ENCODE data around the gene ADGRB2.

The ADGRB2 gene

DNA sequence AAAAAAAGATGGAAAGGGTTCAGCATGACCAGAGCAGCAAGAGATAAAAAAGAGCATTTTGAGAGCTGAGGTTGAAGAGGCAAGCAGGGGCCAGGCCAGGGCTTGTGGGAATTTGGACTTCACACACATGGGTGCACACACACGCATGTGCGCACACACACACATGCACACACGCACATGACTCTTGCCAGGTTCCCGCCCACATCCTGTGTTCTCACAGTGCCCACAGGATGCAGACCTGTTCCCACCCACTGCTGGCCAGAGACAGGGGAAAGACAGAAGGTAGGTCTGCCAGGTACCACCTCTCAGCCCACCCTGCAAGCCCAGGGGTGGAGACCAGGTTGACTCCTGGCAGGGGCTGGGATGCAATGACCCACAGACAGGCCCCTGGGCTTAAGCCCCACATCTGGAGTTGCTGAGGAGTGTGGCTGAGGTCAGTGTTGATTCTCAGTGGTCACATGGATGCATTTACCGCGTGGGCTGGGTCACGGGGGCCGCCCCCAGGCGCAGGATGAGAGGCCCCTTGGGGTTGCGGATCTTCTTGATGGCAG, 64.7 kb downstream of the ADGRB2 start:
- DNase-seq: no peak

DNA sequence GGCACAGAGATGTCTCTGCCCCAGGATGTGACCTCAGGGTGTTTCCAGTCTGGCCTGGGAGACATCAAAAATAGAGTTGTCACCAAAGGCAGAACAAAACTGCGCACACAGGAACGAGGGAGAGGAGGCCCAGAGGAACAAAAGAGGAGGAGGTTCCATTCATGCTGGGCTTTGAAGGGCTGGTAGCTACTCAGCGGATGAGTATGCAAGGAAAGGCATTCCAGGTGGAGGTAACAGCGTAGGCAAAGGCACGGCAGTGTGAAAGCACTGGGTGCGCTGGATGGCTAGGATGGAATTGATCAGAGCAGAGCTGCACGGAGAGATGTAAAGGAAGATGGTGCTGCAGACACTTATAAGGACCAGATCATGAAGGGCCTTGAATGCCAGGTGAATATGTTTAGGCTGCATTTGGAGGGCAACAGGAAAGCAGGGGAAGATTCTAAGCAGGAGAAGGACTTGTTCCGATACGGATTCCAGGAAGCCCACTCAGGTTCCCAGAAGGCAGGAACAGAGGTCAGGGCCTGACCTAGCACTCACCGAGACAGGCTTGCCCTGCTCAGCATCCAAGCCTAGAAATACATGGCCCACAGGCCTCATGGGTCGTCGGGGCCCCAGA, 66.7 kb downstream of the ADGRB2 start:
- no peak for DNase-seq

DNA sequence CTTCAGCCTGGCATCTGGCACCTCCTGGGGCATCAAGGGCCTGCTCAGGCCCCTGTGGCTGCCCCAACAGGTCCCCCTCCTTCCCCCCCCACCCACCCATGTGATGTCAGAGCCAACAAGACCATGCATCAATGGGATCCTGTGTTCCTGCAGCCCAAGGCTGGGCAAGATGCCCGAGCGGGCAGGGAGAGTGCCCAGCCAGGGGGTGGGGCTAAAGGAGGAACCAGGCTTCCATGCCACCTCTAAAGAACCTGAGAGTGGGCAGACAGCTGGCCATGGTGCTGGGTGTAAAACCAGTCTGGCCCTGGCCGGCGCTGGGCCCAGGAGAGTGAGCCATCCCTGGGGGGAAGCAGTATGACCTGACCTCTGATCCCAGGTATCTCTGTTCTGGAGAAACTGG, 67.9 kb downstream of the ADGRB2 start:
- DNase-seq: no peak

DNA sequence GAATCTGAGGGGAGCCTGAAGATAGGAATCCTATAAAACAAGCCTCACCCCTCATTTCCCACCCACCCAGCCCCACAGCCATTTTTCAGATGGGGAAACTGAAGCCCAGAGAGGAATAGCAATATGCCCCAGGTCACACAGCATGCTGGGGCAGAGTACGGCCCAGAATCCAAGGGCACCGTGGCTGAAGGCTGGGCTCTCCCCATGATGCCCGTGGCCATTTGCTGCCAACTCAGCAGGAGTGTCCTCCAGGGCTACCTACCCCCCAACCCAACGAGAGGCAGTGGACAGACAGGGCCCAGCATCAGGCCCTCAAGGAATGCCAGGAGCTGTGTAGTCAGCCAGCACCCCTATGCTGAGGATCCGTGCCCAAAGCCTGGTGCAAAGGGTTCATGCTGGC, 68.8 kb downstream of the ADGRB2 start:
- DNase-seq: no peak

DNA sequence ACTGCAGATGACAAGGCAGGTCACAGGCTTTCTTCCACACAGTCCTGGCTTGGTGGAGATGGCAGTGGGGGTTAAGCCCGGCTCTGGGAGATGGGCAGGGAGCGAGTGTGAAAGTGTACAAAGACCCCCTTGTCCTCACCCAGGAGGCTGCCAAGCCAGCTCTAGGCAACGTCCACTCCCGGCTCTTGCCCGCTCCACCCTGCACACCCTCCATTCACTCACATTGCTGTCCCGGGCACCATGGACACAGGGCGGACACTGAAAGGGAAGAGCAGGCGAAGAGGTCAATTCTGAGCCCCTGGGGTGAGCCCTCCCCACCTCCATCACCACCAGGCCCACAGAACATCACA, 69.2 kb downstream of the ADGRB2 start:
- no peak for DNase-seq

DNA sequence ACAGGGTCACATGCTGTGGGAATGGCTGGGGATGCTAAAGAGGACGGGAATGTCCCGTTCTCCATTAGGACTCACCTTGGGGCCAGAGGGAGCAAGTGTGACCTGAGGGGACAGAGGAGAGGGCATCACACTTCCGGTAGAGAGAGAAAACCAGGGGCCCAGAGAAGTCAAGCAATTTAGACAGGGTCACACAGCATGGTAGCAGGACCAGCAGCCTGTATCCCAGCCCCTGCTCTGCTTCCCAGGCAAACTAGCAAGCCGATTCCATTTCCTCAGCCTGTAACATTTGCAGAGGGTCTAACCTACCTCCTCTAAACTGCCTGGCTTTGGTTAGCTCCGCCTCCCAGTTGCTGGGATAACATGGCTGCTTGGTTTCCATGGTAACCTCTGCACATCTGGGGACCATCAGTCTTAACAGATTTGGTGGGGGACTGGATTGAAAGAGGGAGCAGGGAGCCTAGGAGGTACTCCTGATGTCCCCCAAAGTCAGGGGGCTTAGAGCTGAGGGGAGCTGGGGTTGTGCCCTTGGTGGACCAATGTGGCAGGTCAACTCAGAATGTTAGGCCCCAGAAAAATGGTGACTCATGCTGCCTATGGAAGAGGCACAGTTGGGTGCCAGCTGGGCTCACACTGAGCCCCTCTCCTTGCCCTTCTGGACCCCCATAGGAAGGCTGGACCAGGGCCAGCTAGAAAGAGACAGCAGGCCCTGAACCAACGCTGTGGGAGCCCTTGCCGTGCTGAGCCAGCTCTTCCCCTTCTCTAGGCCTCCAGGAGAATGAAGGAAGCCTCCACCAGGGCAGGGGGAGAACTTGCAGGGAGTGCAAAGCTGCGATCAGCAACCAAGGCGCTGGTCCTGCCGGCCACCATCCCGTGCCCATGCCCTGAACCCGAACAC, 69.8 kb downstream of the ADGRB2 start:
- no peak for DNase-seq

DNA sequence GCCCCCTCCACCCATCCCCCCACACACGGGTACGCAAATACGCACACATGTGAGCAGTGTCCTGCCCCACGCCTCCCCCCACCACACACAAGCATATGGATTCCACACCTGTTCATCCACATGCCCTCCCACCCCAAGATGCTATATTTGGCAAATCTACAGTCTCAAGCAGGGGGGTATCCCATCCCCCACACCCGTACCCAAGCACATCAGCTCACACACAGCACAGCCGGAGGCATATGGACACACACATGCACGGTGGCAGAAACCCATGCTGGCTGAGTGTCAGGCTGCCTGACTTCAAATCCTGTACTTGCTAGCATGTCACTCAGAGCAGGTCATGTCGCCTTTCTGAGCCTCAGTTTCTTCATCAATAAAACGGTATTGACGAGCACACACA, 70.9 kb downstream of the ADGRB2 start:
- no peak for DNase-seq

DNA sequence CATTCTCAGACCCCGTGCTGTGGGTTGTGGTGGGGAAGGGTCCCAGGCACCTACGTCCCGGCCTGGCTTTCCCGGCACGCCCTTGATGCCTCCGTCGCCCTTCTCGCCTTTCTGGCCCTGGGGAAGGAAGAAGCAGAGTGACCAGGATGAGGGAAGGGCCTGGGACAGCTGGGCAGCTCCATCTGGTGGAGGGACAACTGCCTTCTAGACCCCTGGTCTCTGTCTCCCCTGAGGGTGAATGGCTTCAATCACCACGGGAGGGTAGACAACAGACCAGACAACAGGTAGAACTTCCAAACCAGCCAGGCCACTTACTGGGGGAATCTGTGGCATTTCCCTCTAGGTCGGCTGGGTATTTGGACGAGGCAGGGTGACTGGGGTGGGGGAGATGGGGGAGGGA, 72.2 kb downstream of the ADGRB2 start:
- DNase-seq: no peak

DNA sequence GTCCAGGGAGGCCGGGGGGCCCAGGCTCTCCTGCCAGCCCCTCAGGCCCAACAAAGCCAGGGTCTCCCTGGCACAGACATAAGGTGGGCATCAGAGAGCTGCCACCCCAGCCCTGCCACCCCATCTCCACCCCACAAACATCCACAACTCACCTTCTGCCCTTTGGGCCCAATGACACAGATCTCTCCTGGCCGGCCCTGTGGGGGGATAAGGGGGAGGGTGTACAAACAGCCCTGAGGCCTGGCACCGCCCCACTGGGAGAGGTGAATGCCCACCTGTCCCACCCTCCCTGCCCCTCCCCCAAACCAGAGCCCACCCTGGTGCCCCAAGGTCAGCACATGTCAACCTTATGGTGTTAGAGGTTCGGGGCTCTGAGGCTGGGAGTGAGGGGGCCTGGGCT, 72.7 kb downstream of the ADGRB2 start:
- DNase-seq: no peak

DNA sequence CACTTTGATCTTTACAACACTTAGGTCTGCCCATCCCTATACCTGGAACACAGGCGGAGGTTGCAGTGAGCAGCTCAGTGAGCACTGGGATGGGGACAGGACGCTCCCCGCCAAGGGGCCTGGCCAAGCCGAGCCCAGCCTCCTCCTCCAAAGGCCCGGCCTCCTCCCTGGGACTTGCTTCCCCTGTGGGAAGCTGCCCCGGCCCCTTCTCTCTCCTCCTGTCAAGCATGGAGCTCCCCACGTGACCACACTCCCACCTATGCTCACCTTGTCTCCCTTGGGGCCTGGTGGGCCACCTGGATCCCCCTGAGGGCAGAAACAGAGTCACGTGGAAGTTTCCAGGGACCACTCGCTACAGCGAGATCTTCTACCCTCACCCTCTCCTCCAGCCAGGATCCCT, 73.2 kb downstream of the ADGRB2 start:
- no peak for DNase-seq

DNA sequence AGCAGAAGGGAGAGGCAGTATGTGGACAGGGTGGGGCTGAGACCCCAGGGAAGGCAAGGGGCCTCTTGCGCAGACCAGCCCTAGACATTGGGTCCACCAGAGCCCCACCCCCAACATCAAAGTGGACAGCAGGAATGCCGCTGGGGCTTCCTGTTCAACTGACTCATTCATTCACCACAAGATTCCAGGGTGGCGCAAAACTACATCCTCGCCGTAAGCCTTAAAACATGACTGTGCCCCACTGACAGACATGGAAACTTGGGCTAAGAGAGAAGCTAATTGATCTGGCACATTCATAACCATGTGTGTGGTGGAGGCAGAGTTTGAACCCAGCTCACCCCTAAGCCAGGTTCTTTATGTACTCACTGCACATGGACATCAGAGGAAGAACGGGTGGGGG, 74.3 kb downstream of the ADGRB2 start:
- DNase-seq: no peak

DNA sequence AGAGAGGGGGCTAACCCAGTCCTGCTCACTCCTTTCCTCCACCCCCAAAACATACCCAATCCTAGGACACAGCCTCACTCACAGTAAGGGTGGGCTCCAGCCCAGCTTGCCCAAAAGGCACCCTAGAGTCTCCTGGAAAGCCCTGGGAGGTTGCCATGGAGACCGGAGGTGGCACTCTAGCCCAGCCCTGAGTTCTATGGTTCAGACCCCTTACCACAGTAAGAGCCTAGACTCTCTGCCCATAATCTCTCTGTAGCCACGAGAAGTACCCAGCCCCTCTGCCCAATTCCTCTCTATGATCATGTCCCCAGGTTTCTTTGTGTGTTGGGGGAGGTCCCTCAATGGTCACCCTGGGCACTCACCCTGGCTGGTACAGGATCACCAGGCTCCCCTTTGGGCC, 74.8 kb downstream of the ADGRB2 start:
- no peak for DNase-seq

DNA sequence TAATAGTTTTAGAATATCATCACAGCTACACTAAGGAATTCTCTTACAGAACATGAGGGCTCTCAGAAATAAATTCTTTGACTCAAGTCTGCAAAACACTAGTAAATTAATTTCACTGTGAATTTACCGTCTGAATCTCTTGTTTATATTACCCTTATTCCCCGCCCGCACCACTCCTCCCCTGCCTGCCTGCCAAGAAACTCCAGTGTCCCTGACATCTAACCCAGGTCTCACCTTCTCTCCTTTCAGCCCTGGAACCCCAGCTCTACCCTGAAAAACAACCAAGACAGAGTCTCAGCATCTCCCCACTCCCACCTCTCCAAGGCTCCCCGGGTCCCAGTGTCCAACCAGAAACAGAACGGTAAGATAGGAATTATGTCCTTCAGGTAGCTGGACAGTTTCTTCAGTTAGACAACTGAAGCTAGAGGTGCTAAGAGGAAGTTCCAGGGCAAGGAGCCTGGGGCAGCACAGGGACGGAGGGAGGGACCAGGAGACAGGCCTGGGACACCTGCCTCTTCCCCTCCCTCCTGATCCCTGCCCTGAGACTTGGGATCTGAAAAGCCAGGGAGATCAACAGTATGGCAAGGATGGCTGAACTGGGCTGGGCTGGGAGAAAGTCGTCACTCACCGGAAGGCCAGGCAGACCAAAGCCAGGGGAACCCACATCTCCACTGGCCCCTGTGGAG, 75.8 kb downstream of the ADGRB2 start:
- DNase-seq: no peak

DNA sequence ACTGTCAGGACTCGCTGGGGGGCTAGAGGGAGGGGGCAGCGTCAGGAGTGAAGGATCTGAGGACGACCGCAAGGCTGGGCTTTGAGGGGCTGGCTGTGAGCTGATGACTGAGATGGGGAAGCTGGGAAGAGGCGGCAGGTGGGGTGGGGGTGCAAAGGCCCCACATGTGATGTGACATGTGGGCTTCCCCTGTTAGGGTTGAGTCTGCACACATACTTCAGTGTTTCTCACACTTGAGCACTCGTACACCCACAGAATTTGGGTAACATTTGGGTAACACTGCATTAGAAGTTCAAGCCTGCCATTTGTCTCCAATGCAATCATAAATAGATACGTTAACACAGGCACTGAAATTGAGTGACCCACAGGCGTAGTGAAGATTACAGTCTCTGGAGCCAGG, 76.5 kb downstream of the ADGRB2 start:
- DNase-seq: no peak

DNA sequence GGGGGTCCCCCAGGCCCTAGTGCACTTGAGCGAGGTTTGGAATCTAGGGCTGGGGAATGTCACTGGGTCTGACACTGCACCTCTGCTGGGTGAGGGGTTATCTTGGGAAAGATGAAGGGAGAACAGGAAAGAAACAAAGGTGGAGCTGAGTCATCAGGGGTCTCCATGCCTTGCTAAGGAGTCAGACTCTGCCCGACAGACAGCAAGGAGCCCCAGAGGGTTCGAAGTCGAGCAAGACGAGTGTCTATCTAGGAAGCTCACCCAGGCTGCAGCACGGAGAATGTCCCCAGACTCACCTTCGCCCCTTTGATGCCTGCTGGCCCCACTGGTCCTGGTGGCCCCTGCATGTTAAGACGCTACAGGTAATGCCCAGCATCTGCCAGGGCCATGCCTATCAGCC, 78.3 kb downstream of the ADGRB2 start:
- no peak for DNase-seq

DNA sequence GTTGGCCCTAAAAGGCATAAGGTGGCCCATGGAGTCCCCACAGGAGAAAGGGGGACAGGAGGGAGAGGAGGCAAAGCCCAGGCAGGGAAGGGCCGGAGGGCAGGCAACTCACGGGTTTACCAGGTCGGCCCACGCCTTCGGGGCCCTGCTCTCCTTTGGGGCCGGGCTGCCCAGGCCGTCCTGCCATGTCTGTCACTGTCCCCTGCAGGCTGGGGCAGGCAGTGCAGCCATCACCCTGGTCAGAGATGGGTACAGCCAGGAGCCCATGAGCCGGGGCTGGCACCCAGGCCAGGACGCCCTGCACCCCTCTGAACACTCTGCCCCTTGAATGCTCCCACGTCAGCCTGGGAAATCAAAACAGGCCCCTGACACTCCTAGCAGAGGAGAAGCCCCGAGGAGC, 80.1 kb downstream of the ADGRB2 start:
- peak; percentile 72 for DNase-seq

DNA sequence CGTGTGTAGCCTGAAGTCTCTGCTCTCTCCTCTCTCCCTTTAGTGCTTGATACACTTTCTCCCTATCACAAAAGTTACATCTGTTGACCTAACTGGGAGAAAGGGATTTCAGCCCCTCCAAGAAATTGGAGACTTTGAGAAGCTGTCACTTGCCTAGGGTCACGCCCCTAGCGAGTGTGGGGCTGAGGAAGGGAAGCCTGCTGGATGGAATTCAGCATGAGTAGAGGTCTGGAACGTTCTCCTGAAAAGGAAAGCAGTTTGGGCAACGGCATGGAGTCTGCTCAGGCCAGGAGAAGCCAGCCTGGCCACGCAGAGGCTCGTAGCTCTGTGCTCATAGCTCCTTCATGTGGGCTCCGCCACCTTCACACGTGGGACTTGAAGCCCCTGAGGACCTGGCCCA, 82.7 kb downstream of the ADGRB2 start:
- no peak for DNase-seq

DNA sequence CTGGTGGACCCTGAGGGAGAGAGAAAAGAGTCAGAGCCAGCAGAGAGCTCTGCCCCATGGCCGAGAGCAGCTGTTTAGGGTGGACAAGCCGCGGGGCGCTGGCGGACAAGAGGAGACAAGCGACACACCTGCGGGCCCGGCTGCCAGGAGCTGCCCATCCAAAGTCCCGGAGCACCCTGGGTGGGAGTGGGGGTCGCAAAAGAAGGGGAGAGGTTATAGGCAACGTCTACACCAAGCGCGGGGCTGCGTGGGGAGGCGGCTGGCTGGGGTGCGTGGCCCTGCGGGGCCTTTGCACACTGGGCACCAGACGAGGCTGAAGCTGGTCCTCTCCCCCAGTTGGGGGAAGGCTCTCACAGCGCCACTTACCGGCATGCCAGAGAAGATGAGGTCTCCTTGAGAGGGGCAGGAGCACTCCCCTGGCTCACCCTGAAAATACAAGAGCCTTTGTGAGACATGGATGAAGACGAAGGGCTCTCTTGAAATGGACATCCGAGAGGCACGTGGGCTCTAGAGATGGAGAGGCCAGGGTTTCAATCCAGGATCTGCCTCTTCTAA, 84.4 kb downstream of the ADGRB2 start:
- no peak for DNase-seq

DNA sequence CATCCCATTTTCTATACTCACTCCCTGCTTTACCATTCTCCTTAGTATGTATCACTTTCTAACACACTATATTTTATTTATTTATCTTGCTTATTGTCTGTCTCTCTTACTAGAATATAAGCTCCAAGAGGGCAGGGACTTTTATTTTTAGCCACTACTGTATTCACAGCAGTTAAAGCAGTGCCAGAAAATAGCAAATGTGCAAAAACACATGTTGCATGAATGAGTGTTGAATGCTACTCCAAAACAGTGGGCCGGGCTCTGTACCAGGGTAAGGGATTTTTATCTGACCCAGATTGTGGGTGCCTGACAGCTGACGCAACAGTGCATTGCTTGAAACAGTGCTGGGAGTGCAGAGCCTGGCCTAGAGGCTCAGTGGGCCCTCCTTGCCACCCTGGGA, 85.0 kb downstream of the ADGRB2 start:
- no peak for DNase-seq

DNA sequence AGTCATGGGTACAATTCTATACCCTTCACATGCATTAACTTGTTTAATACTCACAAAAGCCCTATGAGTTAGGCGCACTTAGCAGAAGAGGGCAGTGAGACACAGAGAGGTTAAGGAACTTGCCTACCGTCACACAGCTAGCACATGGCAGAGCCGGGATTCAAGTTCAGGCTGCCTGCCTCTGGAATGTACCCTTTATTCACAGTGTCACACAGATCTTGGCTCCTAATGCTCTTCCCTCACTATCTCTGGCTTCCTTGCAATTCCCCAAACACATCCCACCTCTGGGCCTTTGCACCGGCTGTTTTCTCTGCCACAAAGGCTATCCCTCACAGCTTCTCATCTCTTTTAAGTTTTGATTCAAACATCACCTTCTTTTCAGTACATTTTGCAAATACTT, 85.5 kb downstream of the ADGRB2 start:
- DNase-seq: no peak

DNA sequence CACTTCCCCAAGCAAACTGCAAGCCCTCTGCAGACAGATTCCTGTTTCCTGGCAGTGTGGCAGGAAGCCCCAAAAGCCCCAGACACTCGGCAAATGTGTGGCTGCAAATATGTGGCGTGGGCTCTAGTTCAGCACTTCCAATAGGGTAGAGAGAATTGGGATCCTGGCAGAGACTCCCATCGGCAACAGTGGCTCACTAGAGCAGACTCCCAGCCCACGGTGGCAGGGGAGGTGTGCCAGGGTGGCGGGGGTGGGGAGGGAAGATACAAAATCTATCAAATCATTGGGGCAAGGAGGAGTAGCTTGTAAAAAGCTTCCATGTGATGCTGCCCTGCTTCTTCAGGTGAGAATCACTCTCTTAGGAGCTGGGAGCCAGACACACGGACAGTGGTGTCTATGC, 86.2 kb downstream of the ADGRB2 start:
- no peak for DNase-seq

DNA sequence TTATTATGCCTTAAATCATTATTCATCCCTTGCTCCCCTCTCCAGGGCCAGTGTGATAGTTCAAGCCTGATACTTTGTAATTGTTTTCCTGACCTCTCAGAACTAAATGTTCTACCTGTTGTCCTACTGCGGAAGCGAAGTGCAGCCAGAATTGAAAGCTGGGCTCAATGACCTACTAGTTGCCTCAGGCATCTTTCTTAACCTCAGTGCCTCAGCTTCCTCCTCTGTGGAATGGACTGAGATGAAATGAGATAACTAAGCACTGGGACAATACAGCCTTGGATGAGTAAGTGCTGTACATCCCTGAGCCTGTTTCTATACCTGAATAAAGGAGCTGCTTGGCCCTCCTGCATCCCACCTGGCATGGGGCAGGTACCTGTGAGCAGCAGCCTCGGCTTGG, 86.7 kb downstream of the ADGRB2 start:
- DNase-seq: no peak

Measured in DMS53 (cell line).